GM21529 (cell line): Measurements from ENCODE around the gene C2CD2.

ENCODE experiments used
- ATAC-seq: cut with Tn5 transposase; IDR thresholded peaks from one replicate; pipeline ENCODE4 v1.9.1; 2021; ENCODE audit not compliant: unreplicated experiment

The C2CD2 gene

GRCh38 chr21:41914965-41915364 is 38.9 kb downstream of the C2CD2 start:
- no peak for ATAC-seq

- ATAC-seq = no peak
Measured at GRCh38 chr21:41914358-41914757, 39.5 kb downstream of the C2CD2 start.

- no peak for ATAC-seq
Measured at GRCh38 chr21:41913230-41913629, 40.6 kb downstream of the C2CD2 start.

GRCh38 chr21:41908829-41909228 is 45.0 kb downstream of the C2CD2 start:
- no peak for ATAC-seq

- ATAC-seq = no peak
Measured at GRCh38 chr21:41907496-41908258, 46.1 kb downstream of the C2CD2 start.

GRCh38 chr21:41906770-41907169 is 47.0 kb downstream of the C2CD2 start:
- no peak for ATAC-seq

GRCh38 chr21:41903559-41904351 is 50.1 kb downstream of the C2CD2 start:
- ATAC-seq = no peak

- no peak for ATAC-seq
Measured at GRCh38 chr21:41902946-41903345, 50.9 kb downstream of the C2CD2 start.

- no peak for ATAC-seq
Measured at GRCh38 chr21:41901782-41902181, 52.0 kb downstream of the C2CD2 start.

- ATAC-seq = no peak
Measured at GRCh38 chr21:41901099-41901498, 52.7 kb downstream of the C2CD2 start.

- no peak for ATAC-seq
Measured at GRCh38 chr21:41900401-41900800, 53.4 kb downstream of the C2CD2 start.

- ATAC-seq = no peak
Measured at GRCh38 chr21:41899426-41900202, 54.2 kb downstream of the C2CD2 start.

- ATAC-seq = no peak
Measured at GRCh38 chr21:41898998-41899397, 54.8 kb downstream of the C2CD2 start.

GRCh38 chr21:41897700-41898099 is 56.1 kb downstream of the C2CD2 start:
- ATAC-seq = no peak

GRCh38 chr21:41897047-41897669 is 56.7 kb downstream of the C2CD2 start:
- no peak for ATAC-seq

GRCh38 chr21:41895643-41896493 is 58.0 kb downstream of the C2CD2 start:
- no peak for ATAC-seq

GRCh38 chr21:41894922-41895557 is 58.8 kb downstream of the C2CD2 start:
- no peak for ATAC-seq

GRCh38 chr21:41894511-41894910 is 59.3 kb downstream of the C2CD2 start:
- ATAC-seq = no peak

- ATAC-seq = no peak
Measured at GRCh38 chr21:41892726-41893125, 61.1 kb downstream of the C2CD2 start.

GRCh38 chr21:41891132-41891531 is 62.7 kb downstream of the C2CD2 start:
- ATAC-seq = no peak
